CD1c-positive myeloid dendritic cell (primary cell): ENCODE measurements around the gene IGFALS.

Source experiments
- DNase-seq: peaks from one replicate; pipeline ENCODE4 v3.0.0-alpha.2; 2016; ENCODE audit errors: extremely low spot score

The IGFALS gene

GRCh38 chr16:1793578-1794220 lies at the start of gene IGFALS:
TSS of gene IGFALS (minus strand) at chr16:1793705. CDS start at chr16:1793652, 53 bp downstream.
- no peak for DNase-seq

GRCh38 chr16:1839554-1839953 lies 46.0 kb upstream of the IGFALS start:
- no peak for DNase-seq

- no peak for DNase-seq
These were observed 40.6 kb upstream of the IGFALS start for GRCh38 chr16:1834096-1834495.

GRCh38 chr16:1832838-1833454 lies 39.4 kb upstream of the IGFALS start:
- DNase-seq, result no peak

- no peak for DNase-seq
These were observed 37.9 kb upstream of the IGFALS start for GRCh38 chr16:1831186-1832075.

- no peak for DNase-seq
These were observed 36.7 kb upstream of the IGFALS start for GRCh38 chr16:1830213-1830612.

GRCh38 chr16:1828645-1829410 lies 35.3 kb upstream of the IGFALS start:
- no peak for DNase-seq

- DNase-seq, result peak; percentile 97
These were observed 33.4 kb upstream of the IGFALS start, which contains the start of the genes FAHD1 and HAGH for GRCh38 chr16:1826691-1827573. TSS of gene FAHD1 (plus strand) at chr16:1827206. CDS start at chr16:1827239, 33 bp downstream. TSS of gene HAGH (minus strand) at chr16:1826825. CDS start at chr16:1826787, 38 bp downstream.

- DNase-seq, result peak; percentile 80
These were observed 32.6 kb upstream of the IGFALS start for GRCh38 chr16:1825864-1826690.

- no peak for DNase-seq
These were observed 31.9 kb upstream of the IGFALS start for GRCh38 chr16:1825381-1825863.

- DNase-seq, result no peak
These were observed 30.3 kb upstream of the IGFALS start for GRCh38 chr16:1823821-1824220.

GRCh38 chr16:1822801-1823200 lies 29.3 kb upstream of the IGFALS start:
- no peak for DNase-seq

GRCh38 chr16:1821861-1822611 lies 28.5 kb upstream of the IGFALS start:
- no peak for DNase-seq

GRCh38 chr16:1820946-1821290 lies 27.4 kb upstream of the IGFALS start:
- no peak for DNase-seq

GRCh38 chr16:1820096-1820945 lies 26.8 kb upstream of the IGFALS start:
- no peak for DNase-seq

- no peak for DNase-seq
These were observed 26.1 kb upstream of the IGFALS start for GRCh38 chr16:1819611-1820010.

- no peak for DNase-seq
These were observed 25.5 kb upstream of the IGFALS start for GRCh38 chr16:1818873-1819525.
